ENCODE results near the gene COG5. TPM values are rescaled to one million over a fixed set of nuclear protein-coding genes. Genes with fewer than 3 reads are reported as not detected.

Gene COG5
- total RNA-seq, 1 donor from 2014 or later, result 40.8 TPM

DNA sequence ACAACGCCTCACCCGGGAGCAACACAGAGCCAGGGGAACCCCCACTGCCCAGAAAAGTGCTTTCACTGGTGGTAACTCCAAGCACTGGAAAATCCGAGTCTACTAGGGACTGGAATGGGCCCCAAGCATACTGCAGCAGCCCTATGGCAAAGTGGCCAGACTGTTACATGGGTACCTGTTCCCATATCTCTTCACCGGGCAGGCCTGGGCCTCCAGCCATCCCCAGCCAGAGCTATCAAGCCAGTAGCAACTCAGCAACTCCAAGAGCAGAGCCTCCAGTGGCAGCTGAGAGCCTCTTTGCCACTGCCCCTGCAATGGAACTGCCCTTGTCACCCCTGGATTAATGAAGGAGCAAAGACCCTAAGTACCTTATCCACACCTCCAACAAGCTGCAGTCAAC, 321.5 kb downstream of the COG5 start:
- peaks cover 18% of the 10 kb centered on the region for H3K4me1 ChIP-seq
- H3K36me3 ChIP-seq, result peaks cover 22% of the 10 kb centered on the region
- TF ChIP-seq, protein P1, sequence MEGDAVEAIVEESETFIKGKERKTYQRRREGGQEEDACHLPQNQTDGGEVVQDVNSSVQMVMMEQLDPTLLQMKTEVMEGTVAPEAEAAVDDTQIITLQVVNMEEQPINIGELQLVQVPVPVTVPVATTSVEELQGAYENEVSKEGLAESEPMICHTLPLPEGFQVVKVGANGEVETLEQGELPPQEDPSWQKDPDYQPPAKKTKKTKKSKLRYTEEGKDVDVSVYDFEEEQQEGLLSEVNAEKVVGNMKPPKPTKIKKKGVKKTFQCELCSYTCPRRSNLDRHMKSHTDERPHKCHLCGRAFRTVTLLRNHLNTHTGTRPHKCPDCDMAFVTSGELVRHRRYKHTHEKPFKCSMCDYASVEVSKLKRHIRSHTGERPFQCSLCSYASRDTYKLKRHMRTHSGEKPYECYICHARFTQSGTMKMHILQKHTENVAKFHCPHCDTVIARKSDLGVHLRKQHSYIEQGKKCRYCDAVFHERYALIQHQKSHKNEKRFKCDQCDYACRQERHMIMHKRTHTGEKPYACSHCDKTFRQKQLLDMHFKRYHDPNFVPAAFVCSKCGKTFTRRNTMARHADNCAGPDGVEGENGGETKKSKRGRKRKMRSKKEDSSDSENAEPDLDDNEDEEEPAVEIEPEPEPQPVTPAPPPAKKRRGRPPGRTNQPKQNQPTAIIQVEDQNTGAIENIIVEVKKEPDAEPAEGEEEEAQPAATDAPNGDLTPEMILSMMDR (IDR thresholded peaks at IDR 0.05; ENCODE audit: borderline replicate concordance), result no peak
- no peaks in the 10 kb centered on the region for H3K27me3 ChIP-seq (ENCODE audit: low read depth)
- peak overlapping the region; percentile 36 for H3K27ac ChIP-seq (replicated peaks)
- DNase-seq, result peak; percentile 24
- intact Hi-C loops (cut with micrococcal nuclease), result no loop called here
- H3K4me3 ChIP-seq, result no peak overlapping the region
- peaks cover 22% of the 10 kb centered on the region for H3K9me3 ChIP-seq (replicated peaks)

DNA sequence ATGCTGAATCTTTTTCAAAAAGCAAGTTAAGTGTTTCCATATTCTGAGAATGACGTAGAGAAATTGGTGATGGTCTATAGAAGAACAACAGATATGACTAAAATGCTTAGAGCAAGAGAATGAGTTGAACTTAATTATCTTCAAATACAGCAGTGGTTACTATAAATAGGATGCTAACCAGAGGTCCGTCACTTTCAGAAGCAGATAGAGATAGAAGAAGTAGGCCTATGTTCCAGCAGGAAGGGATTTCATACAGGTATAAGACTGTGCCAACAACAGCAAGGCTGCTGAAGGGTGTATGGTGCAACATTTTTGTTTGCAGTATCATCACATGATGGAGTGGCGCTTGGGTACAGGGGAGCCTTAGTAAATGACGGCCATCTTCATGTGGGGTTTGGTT, 326.3 kb downstream of the COG5 start:
- peak overlapping the region; percentile 67 for H3K27ac ChIP-seq (replicated peaks)
- intact Hi-C loops (cut with micrococcal nuclease), result no loop called here

DNA sequence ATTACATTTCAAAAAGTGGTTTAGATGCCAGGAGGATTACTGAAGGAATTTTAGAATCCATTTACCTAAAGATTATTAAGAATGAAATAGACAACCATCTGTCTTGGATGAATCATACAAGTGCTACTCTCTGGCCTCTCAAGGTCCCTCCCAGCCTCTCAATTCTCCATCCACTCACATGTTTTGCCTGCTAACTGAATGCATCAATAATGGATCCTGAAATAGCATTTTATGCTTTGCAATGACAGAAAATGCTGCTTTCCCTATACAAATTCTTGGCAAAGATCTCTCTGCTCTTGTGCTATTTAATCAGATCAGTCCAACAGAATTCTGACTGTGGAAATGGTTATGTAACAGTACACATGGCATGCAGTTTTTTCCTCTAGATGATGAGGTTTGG, 326.9 kb downstream of the COG5 start:
- Histone ChIP-seq H3K9me3 (replicated peaks) (no peaks in the 10 kb centered on the region), H3K36me3 (no peaks in the 10 kb centered on the region), H3K27me3 (ENCODE audit: low read depth) (no peaks in the 10 kb centered on the region), H3K4me3 (no peak overlapping the region), H3K27ac (replicated peaks) (peak overlapping the region; percentile 67), H3K4me1 (peaks cover 54% of the 10 kb centered on the region)
- TF ChIP-seq, protein P1 (IDR thresholded peaks at IDR 0.05; ENCODE audit: borderline replicate concordance), result no peak
- no peak for DNase-seq
- intact Hi-C loops (cut with micrococcal nuclease), result no loop called here

More for the DNA sequence above, 326.3 kb downstream of the COG5 start:
- Histone ChIP-seq H3K4me3 (no peak overlapping the region), H3K9me3 (replicated peaks) (no peaks in the 10 kb centered on the region), H3K4me1 (peaks cover 59% of the 10 kb centered on the region), H3K27me3 (ENCODE audit: low read depth) (no peaks in the 10 kb centered on the region), H3K36me3 (no peaks in the 10 kb centered on the region)
- DNase-seq, result no peak
- TF ChIP-seq, protein P1 (IDR thresholded peaks at IDR 0.05; ENCODE audit: borderline replicate concordance), result no peak

DNA sequence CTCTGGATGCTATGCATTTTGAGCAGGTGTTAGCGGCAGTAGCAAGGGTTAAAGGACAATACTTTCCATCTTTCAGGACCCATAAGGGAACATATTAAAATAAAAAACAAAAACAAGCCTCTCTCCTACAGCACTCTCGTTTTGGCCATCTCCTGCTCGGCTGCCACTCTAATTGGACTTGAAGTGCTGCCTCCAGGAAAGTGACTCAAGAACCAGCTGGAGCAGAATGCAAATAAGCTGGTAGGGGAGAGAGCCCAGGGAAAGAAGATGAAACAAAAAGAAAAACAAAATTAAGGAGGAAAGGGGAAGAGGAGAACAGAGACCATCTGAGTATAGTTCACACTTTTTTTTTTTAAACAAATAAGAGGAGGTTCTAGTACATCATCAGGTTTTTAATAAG, 329.3 kb downstream of the COG5 start:
- H3K4me1 ChIP-seq, result peaks cover 54% of the 10 kb centered on the region
- no peak for DNase-seq
- intact Hi-C loops (cut with micrococcal nuclease), result no loop called here
- peaks cover 4% of the 10 kb centered on the region for H3K36me3 ChIP-seq
- H3K9me3 ChIP-seq (replicated peaks), result no peaks in the 10 kb centered on the region
- H3K4me3 ChIP-seq, result no peak overlapping the region
- peak overlapping the region; percentile 67 for H3K27ac ChIP-seq (replicated peaks)
- no peaks in the 10 kb centered on the region for H3K27me3 ChIP-seq (ENCODE audit: low read depth)
- TF ChIP-seq, protein P1 (IDR thresholded peaks at IDR 0.05; ENCODE audit: borderline replicate concordance), result no peak

DNA sequence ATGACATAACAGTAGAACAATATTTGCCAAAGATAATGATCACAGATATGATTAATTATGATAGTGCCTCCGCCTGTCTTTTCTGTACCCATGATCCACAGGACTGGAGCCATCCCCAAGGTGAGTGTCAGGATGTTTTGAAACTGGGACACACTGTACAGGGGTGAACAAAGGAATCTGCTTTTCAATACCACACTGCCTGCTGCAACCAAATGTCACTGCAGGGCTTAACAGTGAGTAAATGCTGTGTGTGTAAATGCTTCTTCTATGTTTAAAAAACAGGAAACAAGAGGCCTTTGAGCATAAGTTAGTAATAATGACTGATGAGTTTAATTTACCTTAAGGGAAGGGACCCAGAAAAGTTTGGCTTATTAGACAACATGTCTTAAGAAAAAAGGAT, 329.7 kb downstream of the COG5 start:
- H3K27me3 ChIP-seq (ENCODE audit: low read depth), result no peaks in the 10 kb centered on the region
- peaks cover 54% of the 10 kb centered on the region for H3K4me1 ChIP-seq
- H3K27ac ChIP-seq (replicated peaks), result peak overlapping the region; percentile 67
- TF ChIP-seq, protein P1 (IDR thresholded peaks at IDR 0.05; ENCODE audit: borderline replicate concordance), result no peak
- no peak for DNase-seq
- H3K36me3 ChIP-seq, result peaks cover 9% of the 10 kb centered on the region
- H3K9me3 ChIP-seq (replicated peaks), result no peaks in the 10 kb centered on the region
- intact Hi-C loops (cut with micrococcal nuclease), result no loop called here
- no peak overlapping the region for H3K4me3 ChIP-seq

DNA sequence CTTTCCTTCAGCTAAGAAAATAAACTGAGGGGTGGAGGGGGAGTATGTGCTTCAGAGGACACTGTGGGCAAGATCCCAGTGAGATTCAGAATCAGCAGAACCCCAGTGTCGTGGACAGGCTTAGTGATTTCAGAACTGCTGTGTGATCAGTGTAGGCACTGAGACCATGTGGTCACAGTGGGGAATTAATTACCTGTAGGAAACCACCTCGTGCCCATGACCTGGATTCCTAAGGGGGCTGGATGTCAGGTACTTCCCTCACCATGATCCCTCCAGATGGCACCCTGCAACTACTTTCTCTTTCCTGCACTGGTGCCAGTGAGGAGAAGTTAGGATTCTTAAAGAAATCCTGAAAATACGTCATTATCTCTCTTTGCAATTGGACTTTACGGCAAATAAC, 330.5 kb downstream of the COG5 start:
- TF ChIP-seq, protein P1 (IDR thresholded peaks at IDR 0.05; ENCODE audit: borderline replicate concordance), result no peak
- intact Hi-C loops (cut with micrococcal nuclease), result no loop called here
- DNase-seq, result no peak
- H3K9me3 ChIP-seq (replicated peaks), result no peaks in the 10 kb centered on the region
- H3K4me1 ChIP-seq, result peaks cover 51% of the 10 kb centered on the region
- H3K4me3 ChIP-seq, result no peak overlapping the region
- peaks cover 14% of the 10 kb centered on the region for H3K36me3 ChIP-seq
- peak overlapping the region; percentile 67 for H3K27ac ChIP-seq (replicated peaks)
- H3K27me3 ChIP-seq (ENCODE audit: low read depth), result no peaks in the 10 kb centered on the region
